IPS-11a (cell line): Measurements from ENCODE around the gene EGFL7.

Experiments
- H3K4me3 ChIP-seq: one replicate; pipeline ENCODE4 v1.5.1; 2013; ENCODE audit warnings: low read depth, low read length, control low read depth

EGFL7 gene

GRCh38 chr9:136684799-136685198 is 22.1 kb downstream of the EGFL7 start:
- no peak overlapping the region for H3K4me3 ChIP-seq

GRCh38 chr9:136685216-136685615 is 22.5 kb downstream of the EGFL7 start:
- H3K4me3 ChIP-seq, result no peak overlapping the region

- peak overlapping the region; percentile 57 for H3K4me3 ChIP-seq
These were observed 23.2 kb downstream of the EGFL7 start for GRCh38 chr9:136685790-136686533.

GRCh38 chr9:136686534-136686793 is 23.7 kb downstream of the EGFL7 start:
- peak overlapping the region; percentile 57 for H3K4me3 ChIP-seq

DNA sequence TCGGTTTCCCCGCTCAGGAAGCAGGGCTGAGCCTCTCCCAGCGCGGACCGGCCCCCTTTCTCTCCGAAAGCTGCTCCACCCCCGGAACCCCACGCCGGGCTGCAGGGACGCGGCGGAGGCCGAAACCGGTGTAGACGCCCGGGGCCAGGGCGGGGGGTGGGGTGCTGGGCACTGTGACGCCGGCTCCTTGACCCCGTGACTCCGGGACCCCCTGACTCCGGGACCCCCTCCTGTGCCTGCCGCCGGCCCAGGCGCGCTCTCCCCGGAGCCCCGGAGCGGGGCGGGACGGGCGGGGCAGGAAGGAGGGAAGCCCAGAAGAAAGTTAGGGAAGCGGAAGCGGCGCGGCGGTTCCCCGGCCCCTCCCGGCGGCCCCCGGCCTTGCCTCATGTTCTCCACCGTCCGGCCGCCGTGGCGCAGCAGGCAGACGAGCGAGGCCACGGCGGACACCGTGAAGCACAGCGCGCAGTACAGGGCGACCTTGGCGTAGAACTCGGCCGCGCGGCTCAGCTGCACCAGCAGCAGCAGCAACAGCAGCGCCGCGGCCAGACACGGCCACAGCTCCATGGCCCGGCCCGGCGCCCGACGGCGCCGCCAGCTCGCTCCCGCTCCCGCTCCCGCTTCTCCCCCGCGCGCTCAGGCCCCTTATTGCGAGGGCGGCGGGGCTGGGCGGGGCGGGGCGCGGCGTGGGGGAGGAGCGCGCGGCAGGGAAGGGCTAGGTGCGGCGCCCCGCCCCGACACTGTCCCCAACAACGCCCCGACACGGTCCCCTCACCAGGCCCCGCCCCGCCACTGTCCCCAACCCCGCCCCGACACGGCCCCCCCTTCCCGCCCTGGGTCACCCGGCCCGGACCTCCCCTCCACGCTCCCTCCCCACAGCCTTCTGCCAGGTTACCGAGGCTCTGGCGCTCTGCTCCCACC is 24.3 kb downstream of the EGFL7 start, which contains the start of gene AGPAT2:
Gene AGPAT2 (minus strand): TSS at position 664 of the 918 bp plus-strand sequence. CDS start 100 bp downstream, at position 564.
- peak within 1 kb of the TSS; percentile 57 for H3K4me3 ChIP-seq

DNA sequence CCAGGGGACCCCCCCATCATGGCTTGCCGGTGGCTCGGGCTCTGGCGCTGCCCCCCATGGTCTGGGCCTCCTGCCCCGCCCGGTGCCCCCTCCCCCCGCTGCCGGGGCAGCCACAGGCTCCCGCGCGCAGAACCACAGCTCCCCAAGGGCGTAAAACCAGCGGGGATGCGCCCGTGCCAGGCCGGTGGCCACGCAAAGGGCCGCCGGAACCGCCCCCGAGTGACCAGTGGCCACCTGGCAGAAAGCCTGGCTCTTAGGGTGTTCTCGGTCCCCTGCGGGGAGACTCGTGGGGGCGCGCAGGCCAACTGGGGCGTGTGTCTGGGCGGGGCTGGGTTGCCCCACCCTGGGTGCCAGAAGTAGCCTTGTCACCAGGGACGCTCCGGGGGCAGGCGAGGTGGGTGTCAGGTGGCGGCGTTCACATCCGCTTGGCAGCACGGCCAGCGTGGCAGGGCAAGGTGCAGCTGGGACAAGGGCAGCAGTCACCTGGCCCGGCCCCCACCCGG is 25.1 kb downstream of the EGFL7 start:
- peak overlapping the region; percentile 20 for H3K4me3 ChIP-seq

DNA sequence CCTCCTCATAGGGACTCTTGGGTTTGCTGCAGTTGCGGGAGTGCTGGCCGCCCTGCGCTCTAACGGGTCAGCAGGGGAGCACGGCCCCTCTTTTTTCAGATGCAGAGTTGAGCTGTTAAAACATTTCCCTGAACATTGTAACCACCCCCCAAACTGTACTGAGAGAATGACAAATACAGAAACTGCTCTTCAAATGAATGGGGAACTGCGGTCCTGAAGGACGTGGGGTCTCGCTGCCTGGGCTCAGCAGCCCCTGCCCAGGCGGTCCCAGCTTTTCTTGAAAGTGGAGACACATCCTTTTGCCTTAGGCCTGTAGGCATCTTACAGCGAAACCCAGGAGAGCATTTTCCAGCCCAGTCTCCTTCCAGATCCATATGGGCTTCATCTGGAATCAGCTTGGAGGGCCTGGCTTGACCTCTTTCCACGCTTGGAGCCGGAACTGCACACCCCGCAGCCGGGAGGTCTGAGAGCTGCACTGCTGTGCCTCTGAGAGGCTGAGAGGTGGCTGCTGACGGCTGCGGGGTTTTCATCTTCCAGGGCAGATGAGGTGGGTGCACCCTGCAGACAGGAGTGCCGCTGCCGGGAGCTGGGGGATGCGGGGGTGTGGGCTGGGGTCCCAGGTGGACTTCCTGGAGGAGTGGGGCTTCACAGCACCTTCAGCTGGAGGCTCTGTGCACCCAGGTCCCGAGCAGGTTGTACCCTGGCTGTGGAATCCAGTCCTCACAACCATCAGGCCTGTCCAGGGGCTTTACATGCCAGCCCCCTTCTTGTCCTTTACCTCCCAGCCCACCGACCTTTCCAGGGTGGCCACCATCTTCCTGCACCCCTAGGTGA is 25.8 kb downstream of the EGFL7 start:
- H3K4me3 ChIP-seq, result no peak overlapping the region

DNA sequence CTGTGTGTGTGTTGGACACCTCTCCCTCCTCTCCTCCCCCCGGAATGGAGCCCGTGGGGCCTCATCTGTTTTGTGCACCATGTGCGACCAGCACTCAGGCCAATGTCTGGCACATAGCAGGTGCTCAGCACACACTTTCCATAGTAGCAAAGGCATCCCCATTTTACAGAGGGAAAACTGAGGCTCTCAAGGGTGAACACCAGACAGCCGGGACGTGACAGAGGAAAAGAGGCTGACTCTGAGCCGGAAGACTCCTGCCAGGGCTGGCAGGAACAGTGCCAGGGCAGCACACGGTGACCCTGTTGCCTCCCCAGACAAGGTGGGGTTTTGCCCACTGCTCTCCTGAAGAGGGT is 26.4 kb downstream of the EGFL7 start:
- no peak overlapping the region for H3K4me3 ChIP-seq

- H3K4me3 ChIP-seq, result no peak overlapping the region
These were observed 27.5 kb downstream of the EGFL7 start for GRCh38 chr9:136690104-136690805.

GRCh38 chr9:136690806-136691261 is 28.1 kb downstream of the EGFL7 start:
- no peak overlapping the region for H3K4me3 ChIP-seq

DNA sequence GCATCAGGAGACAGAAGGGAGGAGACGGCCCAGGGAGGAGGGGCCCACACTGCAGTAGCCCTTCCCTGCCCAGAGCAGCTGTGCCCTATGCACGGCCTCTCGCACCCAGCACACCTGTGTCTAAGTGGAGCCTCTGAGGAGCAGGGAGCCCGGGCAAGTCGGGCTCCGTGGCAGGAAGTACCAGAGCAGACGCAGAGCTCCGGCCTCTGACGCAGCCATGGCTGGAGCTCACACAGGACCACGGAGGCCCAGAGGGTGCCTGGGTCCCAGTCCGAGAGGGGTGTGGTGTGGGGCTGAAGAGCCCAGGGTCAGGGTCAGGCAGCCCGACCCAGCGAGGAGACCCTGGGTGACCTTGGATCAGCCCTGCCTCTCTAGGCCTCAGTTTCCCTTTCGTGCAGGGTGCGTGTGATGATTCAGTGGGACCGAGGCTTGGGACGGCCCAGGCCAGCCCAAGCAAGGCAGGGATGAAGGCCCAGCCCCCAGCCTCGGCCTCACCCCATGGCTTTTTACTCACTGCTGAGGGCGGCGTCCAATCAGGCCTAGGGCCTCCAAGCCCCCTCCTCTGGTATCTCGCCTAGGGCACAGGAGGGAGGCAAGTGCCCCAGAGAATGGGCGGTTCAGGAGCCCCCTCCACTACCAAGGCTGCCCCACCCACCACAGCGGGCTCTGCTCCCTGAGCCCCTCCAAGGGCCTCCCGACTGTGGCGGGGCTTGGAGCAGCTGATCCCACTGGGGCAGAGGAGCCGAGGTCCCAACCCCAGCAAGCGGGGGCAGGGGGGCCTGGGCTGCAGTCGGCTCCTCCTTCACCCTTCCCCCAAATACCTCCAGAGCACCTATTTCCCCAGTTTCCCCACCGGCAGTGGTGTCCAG is 28.8 kb downstream of the EGFL7 start:
- no peak overlapping the region for H3K4me3 ChIP-seq

GRCh38 chr9:136692185-136693134 is 29.7 kb downstream of the EGFL7 start:
- no peak overlapping the region for H3K4me3 ChIP-seq

DNA sequence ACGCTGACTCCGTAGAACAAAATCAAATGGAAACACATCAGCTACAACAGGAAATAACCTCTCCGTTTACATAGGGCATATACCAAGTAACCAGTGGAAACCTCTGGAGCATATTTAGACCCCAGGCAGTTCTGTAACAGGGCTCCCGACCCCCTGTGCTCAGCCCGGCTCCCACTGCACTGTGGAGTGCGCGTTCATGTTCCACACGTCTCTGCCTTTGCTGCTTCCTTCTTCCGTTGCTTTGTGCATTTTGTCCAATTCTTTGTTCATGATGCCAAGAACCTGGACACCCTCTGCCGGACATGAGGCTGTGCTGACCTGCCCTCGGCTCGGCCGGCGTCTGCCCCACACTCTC is 30.4 kb downstream of the EGFL7 start:
- H3K4me3 ChIP-seq, result no peak overlapping the region

DNA sequence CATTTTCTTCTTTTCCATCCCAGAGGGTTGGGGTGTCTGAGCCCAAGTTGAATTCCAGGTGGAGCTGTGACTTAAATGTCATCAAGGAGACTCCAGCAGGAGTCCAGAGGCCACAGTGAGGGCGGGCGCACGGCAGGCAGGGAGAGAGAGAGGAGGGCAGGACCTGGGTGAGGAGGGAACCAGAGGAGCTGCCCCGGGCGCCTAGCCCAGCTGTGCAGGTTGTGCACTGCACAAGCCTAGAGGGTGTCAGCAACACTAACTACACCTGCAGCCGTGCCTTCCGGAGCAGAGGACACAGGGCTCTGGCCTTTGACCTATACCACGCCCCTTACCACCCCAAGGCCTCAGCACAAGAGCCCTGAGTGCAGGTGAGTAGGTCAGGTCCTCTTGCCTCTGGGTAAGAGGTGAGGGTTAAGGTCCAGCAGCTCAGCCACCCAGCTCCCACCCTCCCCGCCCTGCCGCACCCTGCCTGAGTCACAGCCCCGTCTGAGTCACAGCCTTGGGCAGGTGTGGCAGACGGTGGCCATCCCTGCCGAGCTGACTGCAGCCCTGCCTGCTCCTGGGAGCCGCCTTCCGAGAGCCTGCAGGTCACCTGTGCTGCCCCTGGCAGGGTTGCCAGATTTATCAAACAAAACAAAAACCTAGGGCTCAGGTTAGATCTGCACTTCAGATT is 30.9 kb downstream of the EGFL7 start:
- no peak overlapping the region for H3K4me3 ChIP-seq

DNA sequence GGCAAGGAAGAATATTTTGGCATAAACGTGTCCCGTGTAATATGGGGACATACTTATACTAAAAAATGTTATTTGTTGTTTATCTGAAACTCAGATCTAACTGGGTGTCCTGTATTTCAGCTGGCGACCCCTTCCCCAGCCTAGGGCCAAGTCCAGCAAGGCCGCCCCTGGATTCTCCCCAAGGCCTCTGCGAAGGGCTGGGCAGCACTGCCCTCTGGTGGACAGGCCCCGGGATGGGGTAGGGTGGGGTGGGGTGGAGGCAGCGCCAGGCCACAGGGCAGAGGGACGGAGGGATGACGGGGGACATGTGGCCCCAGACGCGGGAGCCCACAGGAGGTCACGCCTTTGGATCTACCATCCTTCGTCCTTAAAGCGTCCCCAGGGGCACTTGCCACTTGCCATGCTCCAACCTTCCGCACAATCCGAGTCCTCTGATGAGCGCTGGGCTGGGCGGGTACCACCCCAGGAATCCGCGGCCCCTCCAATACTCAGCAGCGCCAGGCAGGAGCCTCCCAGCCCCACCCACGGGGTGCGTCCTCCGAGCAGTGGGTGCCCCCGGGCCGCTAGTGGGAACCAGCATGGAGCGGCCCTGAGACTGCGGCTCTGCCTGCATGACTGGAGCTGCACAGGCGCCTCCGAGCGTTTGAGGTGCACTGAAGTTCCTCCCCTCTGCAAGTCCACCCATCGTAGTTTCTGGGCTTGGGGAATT is 31.6 kb downstream of the EGFL7 start:
- no peak overlapping the region for H3K4me3 ChIP-seq

DNA sequence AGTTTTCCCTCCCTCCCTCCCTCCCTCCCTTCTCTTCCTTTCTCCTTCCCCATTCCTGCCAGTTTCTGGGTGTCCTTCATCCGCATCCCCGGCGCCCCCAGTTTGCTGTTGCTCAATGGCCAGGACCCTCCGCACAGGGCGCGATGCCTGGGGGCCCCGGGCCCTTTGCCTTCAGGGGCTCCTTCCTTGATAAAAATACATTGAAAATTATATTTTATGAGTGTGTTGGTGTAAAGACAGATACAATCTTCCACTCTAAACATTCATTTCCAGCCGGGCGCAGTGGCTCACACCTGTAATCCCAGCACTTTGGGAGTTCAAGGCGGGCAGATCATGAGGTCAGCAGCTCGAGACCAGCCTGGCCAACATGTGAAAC is 32.1 kb downstream of the EGFL7 start:
- H3K4me3 ChIP-seq, result no peak overlapping the region

- no peak overlapping the region for H3K4me3 ChIP-seq
These were observed 32.7 kb downstream of the EGFL7 start for GRCh38 chr9:136695435-136695895.
